Measurements from ENCODE around the gene RPS6KA2.

Gene RPS6KA2

GRCh38 chr6:166484863-166485262 is 142.2 kb downstream of the RPS6KA2 start:
- POLR2A ChIA-PET: no interaction called here
- CTCF ChIA-PET: interaction anchor here (0.7 kb wide), 1 partner anchor 242 kb away, joined by 3 read pairs; no protein-coding TSS in a partner anchor
- no peak for TF ChIP-seq CTCF (IDR thresholded peaks at IDR 0.05; ENCODE audit: control extremely low read depth, extremely low read depth, low read depth, missing control alignments)
- DNase-seq (ENCODE audit: extremely low spot score): no peak

- POLR2A ChIA-PET: no interaction called here
- TF ChIP-seq CTCF (IDR thresholded peaks at IDR 0.05; ENCODE audit: control extremely low read depth, extremely low read depth, low read depth, missing control alignments): no peak
- no peak for DNase-seq (ENCODE audit: extremely low spot score)
- CTCF ChIA-PET: no interaction called here
Observed at GRCh38 chr6:166483573-166484250, 143.3 kb downstream of the RPS6KA2 start.

GRCh38 chr6:166483026-166483425 is 144.0 kb downstream of the RPS6KA2 start:
- no peak for DNase-seq (ENCODE audit: extremely low spot score)
- CTCF ChIA-PET: no interaction called here
- no peak for TF ChIP-seq CTCF (IDR thresholded peaks at IDR 0.05; ENCODE audit: control extremely low read depth, extremely low read depth, low read depth, missing control alignments)
- POLR2A ChIA-PET: no interaction called here

GRCh38 chr6:166478782-166479592 is 148.1 kb downstream of the RPS6KA2 start:
- ChIA-PET CTCF (interaction anchor here (0.9 to 1.1 kb wide), 2 partner anchors 10 to 23 kb away, joined by 3 read pairs; no protein-coding TSS in a partner anchor), POLR2A (no interaction called here)
- TF ChIP-seq CTCF (IDR thresholded peaks at IDR 0.05; ENCODE audit: control extremely low read depth, extremely low read depth, low read depth, missing control alignments): no peak

GRCh38 chr6:166477647-166478365 is 149.2 kb downstream of the RPS6KA2 start:
- CTCF ChIA-PET: interaction anchor here (0.9 kb wide), 1 partner anchor 21 kb away, joined by 3 read pairs; no protein-coding TSS in a partner anchor

More at GRCh38 chr6:166478782-166479592, 148.1 kb downstream of the RPS6KA2 start:
- no peak for DNase-seq (ENCODE audit: extremely low spot score)

More at GRCh38 chr6:166477647-166478365, 149.2 kb downstream of the RPS6KA2 start:
- POLR2A ChIA-PET: no interaction called here
- no peak for TF ChIP-seq CTCF (IDR thresholded peaks at IDR 0.05; ENCODE audit: control extremely low read depth, extremely low read depth, low read depth, missing control alignments)
- DNase-seq (ENCODE audit: extremely low spot score): no peak

All from GM10248 (cell line).